Measurements from ENCODE around the gene ZBTB48. TPM values are rescaled to one million over a fixed set of nuclear protein-coding genes. Genes with fewer than 3 reads are reported as not detected.

Gene ZBTB48
- total RNA-seq, 1 donor from 2014 or later, result 5.7 TPM

- peak overlapping the region; percentile 76 for H3K4me3 ChIP-seq (ENCODE audit: low read depth, low read length)
- no peak for DNase-seq (ENCODE audit: low read depth)
- no peak for TF ChIP-seq CTCF (conservative IDR thresholded peaks at IDR 0.05; ENCODE audit: low read depth, low read length)
Measured at GRCh38 chr1:6601923-6602668, 22.3 kb downstream of the ZBTB48 start.

- no peak for DNase-seq (ENCODE audit: low read depth)
- H3K4me3 ChIP-seq (ENCODE audit: low read depth, low read length), result peak within 1 kb of the TSS; percentile 76
- no peak for TF ChIP-seq CTCF (conservative IDR thresholded peaks at IDR 0.05; ENCODE audit: low read depth, low read length)
Measured at GRCh38 chr1:6602669-6603237, 23.0 kb downstream of the ZBTB48 start, which contains the start of gene KLHL21. Gene KLHL21 (minus strand): TSS chr1:6602869. CDS start chr1:6602817, 52 bp downstream.

GRCh38 chr1:6603238-6603914, 23.6 kb downstream of the ZBTB48 start:
- no peak for DNase-seq (ENCODE audit: low read depth)
- H3K4me3 ChIP-seq (ENCODE audit: low read depth, low read length), result peak overlapping the region; percentile 76
- TF ChIP-seq CTCF (conservative IDR thresholded peaks at IDR 0.05; ENCODE audit: low read depth, low read length), result no peak

- DNase-seq (ENCODE audit: low read depth), result no peak
- H3K4me3 ChIP-seq (ENCODE audit: low read depth, low read length), result peak overlapping the region; percentile 76
- no peak for TF ChIP-seq CTCF (conservative IDR thresholded peaks at IDR 0.05; ENCODE audit: low read depth, low read length)
Measured at GRCh38 chr1:6603915-6604558, 24.2 kb downstream of the ZBTB48 start.

GRCh38 chr1:6612641-6613360, 33.0 kb downstream of the ZBTB48 start:
- H3K4me3 ChIP-seq (ENCODE audit: low read depth, low read length), result peak overlapping the region; percentile 84
- no peak for TF ChIP-seq CTCF (conservative IDR thresholded peaks at IDR 0.05; ENCODE audit: low read depth, low read length)
- DNase-seq (ENCODE audit: low read depth), result no peak

GRCh38 chr1:6613361-6614018, 33.7 kb downstream of the ZBTB48 start, which contains the start of gene PHF13:
Gene PHF13 (plus strand): TSS chr1:6613731. CDS start chr1:6614067, 336 bp downstream.
- peak within 1 kb of the TSS; percentile 84 for H3K4me3 ChIP-seq (ENCODE audit: low read depth, low read length)
- TF ChIP-seq CTCF (conservative IDR thresholded peaks at IDR 0.05; ENCODE audit: low read depth, low read length), result no peak
- DNase-seq (ENCODE audit: low read depth), result peak; percentile 79

Measured in epithelial cell of proximal tubule (primary cell).